ENCODE results near the gene NRXN3. TPM values are rescaled to one million over a fixed set of nuclear protein-coding genes. Genes with fewer than 3 reads are reported as not detected.

Gene NRXN3
- polyA plus RNA-seq, 1 experiment: 7.0 TPM

- ChIA-PET CTCF (no interaction called here), POLR2A (no interaction called here)
- Histone ChIP-seq H3K27me3 (ENCODE audit: control insufficient read depth, insufficient read depth, low read length) (no peaks in the 10 kb centered on the region), H3K36me3 (ENCODE audit: control insufficient read depth, insufficient read depth, low read length) (no peaks in the 10 kb centered on the region), H3K4me3 (ENCODE audit: low read depth, low read length) (no peak overlapping the region)
- DNase-seq (ENCODE audit: low read depth): no peak
- TF ChIP-seq CTCF (IDR thresholded peaks at IDR 0.05; ENCODE audit: insufficient read depth, low read depth, low read length): no peak
Observed at GRCh38 chr14:79354336-79354735, 1184.2 kb downstream of the NRXN3 start.

- ChIA-PET CTCF (interaction anchor here (0.7 to 0.9 kb wide), 2 partner anchors 10 to 142 kb away, joined by 3 read pairs; no protein-coding TSS in a partner anchor), POLR2A (no interaction called here)
- Histone ChIP-seq H3K36me3 (ENCODE audit: control insufficient read depth, insufficient read depth, low read length) (no peaks in the 10 kb centered on the region), H3K4me3 (ENCODE audit: low read depth, low read length) (no peak overlapping the region), H3K27me3 (ENCODE audit: control insufficient read depth, insufficient read depth, low read length) (no peaks in the 10 kb centered on the region)
- no peak for TF ChIP-seq CTCF (IDR thresholded peaks at IDR 0.05; ENCODE audit: insufficient read depth, low read depth, low read length)
- DNase-seq (ENCODE audit: low read depth): no peak
Observed at GRCh38 chr14:79356040-79356439, 1185.9 kb downstream of the NRXN3 start.

GRCh38 chr14:79357307-79357706 is 1187.1 kb downstream of the NRXN3 start:
- no peak for DNase-seq (ENCODE audit: low read depth)
- Histone ChIP-seq H3K36me3 (ENCODE audit: control insufficient read depth, insufficient read depth, low read length) (no peaks in the 10 kb centered on the region), H3K4me3 (ENCODE audit: low read depth, low read length) (no peak overlapping the region), H3K27me3 (ENCODE audit: control insufficient read depth, insufficient read depth, low read length) (no peaks in the 10 kb centered on the region)
- ChIA-PET CTCF (no interaction called here), POLR2A (no interaction called here)
- no peak for TF ChIP-seq CTCF (IDR thresholded peaks at IDR 0.05; ENCODE audit: insufficient read depth, low read depth, low read length)

- ChIA-PET POLR2A (interaction anchor here (0.7 kb wide), 1 partner anchor 24 kb away, joined by 6 read pairs; no protein-coding TSS in a partner anchor), CTCF (no interaction called here)
- no peak overlapping the region for H3K4me3 ChIP-seq (ENCODE audit: low read depth, low read length)
- H3K27me3 ChIP-seq (ENCODE audit: control insufficient read depth, insufficient read depth, low read length): no peaks in the 10 kb centered on the region
- no peak for TF ChIP-seq CTCF (IDR thresholded peaks at IDR 0.05; ENCODE audit: insufficient read depth, low read depth, low read length)
- DNase-seq (ENCODE audit: low read depth): no peak
- H3K36me3 ChIP-seq (ENCODE audit: control insufficient read depth, insufficient read depth, low read length): no peaks in the 10 kb centered on the region
Observed at GRCh38 chr14:79363291-79363690, 1193.1 kb downstream of the NRXN3 start.

- TF ChIP-seq CTCF (IDR thresholded peaks at IDR 0.05; ENCODE audit: insufficient read depth, low read depth, low read length): peak; percentile 16; the same call in 1 of the 2 replicates
Observed at GRCh38 chr14:79369359-79370332, 1199.5 kb downstream of the NRXN3 start.

More at GRCh38 chr14:79369359-79370332, 1199.5 kb downstream of the NRXN3 start:
- no peaks in the 10 kb centered on the region for H3K36me3 ChIP-seq (ENCODE audit: control insufficient read depth, insufficient read depth, low read length)
- H3K4me3 ChIP-seq (ENCODE audit: low read depth, low read length): no peak overlapping the region
- DNase-seq (ENCODE audit: low read depth): peak; percentile 37
- ChIA-PET CTCF (no interaction called here), POLR2A (no interaction called here)
- no peaks in the 10 kb centered on the region for H3K27me3 ChIP-seq (ENCODE audit: control insufficient read depth, insufficient read depth, low read length)

Measured in BJ (cell line).